ENCODE results near the gene SPOCK1.

- TF ChIP-seq CTCF (conservative IDR thresholded peaks at IDR 0.05; ENCODE audit: low read depth in 2 of 2), result no peak
- no peak for TF ChIP-seq EZH2 (IDR thresholded peaks at IDR 0.05; ENCODE audit: low read depth, unreplicated experiment)
These were observed 303.6 kb downstream of the SPOCK1 start for GRCh38 chr5:137195483-137195882.

All from GM23338 (cell line).